Pulmonary artery endothelial cell (primary cell): ENCODE data around the gene SMCO4. TPM values are rescaled to one million over a fixed set of nuclear protein-coding genes. Genes with fewer than 3 reads are reported as not detected.
"Not testable (repeated sequence)": the region's sequence is repeated elsewhere in the genome, so short reads cannot be mapped to it uniquely, and the experiment has no call there.

ENCODE experiments used
- DNase-seq: peaks from one replicate; pipeline ENCODE4 v3.0.0-alpha.2; 2011; ENCODE audit warnings: low read depth, low spot score
- total RNA-seq: library from RNA; depleted of rRNA; stranded (reverse); fragments of >200 nt; gene quantifications from 2 replicates; pipeline ENCODE4 v1.2.3, GENCODE V29; 2014

The SMCO4 gene
- total RNA-seq, 1 donor from 2014 or later: 9.0 TPM

DNA sequence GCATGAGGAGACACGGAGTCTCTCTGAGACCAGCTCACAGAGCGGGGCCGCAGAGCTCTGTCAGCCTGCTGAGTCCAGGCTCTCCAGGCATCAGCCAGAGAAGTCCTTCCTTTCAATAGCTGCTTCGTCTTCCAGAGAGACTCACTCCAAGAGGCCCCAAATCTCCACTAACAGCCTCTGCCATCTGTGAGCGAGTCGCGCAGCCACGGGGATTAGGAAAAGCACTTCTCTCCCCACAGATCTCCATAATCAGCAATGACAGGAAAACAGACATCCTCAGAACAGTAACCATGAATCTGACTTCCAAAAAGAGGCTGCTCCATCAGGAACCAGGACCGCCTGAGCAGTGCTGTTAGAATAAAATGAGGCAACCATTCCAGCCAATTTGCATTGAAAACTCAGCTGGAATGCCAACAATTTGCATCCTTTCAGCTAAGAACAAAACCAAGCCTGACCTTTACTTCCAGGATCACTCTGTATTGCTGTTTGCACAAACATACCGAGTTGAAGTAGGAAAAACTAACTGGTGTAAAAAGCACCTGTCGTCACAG, 65.4 kb downstream of the SMCO4 start:
- no peak for DNase-seq

DNA sequence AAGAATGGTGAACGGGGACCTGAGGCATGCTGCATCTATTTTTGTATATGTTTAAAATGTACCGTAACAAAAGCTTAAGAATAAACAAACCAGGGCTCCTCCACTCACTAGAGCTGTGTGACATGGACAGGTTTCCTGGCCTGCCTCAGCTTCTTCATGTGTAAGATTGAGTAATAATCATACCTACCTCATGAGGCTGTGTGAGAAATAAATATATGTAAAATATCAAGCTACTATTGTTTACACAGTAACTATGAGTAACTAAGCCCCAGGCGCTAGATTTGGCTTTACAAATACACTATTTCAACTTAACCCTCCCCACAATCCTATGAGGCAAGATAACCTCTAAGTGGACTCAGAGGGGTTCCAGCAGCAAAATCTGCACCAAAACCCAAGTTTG, 66.4 kb downstream of the SMCO4 start:
- DNase-seq: no peak

DNA sequence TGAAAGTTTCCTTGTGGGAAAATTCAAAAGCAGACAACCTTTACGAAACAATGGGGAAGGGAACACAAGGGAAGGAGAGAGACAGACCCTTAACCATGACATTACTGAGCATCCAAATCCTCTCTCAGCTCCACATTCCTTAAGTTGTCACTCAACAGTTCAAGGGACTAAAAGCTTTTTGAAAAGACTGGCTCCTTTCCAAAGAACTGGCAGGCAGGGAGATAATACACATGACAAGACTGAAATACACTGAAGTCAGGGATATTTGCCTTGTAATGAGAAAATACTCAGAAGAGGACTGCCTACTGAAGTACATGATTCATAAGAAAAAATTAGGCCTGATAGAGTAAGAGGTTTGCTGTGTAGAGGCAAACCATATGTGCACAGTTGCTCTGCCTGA, 69.1 kb downstream of the SMCO4 start:
- no peak for DNase-seq

- no peak for DNase-seq
These were observed 74.9 kb downstream of the SMCO4 start for GRCh38 chr11:93468290-93468689.

DNA sequence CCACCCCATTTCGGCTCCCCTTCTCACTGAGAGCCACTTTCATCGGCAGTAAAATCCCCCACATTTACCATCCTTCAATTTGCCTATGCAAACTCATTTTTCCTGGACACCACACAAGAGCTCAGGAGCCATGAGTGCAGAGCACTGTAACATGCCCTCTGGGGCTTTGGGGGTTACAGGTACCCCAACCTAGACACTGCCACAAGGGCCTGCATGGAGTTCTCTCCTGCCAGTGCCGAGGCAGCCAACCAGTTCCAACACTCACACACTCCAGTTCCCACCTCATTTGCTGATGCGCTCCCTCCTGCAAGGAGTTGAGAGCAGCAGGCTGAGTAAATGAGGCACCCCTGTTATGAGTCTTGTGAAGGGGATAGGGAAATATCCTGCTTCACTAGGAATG, 76.1 kb downstream of the SMCO4 start:
- no peak for DNase-seq

DNA sequence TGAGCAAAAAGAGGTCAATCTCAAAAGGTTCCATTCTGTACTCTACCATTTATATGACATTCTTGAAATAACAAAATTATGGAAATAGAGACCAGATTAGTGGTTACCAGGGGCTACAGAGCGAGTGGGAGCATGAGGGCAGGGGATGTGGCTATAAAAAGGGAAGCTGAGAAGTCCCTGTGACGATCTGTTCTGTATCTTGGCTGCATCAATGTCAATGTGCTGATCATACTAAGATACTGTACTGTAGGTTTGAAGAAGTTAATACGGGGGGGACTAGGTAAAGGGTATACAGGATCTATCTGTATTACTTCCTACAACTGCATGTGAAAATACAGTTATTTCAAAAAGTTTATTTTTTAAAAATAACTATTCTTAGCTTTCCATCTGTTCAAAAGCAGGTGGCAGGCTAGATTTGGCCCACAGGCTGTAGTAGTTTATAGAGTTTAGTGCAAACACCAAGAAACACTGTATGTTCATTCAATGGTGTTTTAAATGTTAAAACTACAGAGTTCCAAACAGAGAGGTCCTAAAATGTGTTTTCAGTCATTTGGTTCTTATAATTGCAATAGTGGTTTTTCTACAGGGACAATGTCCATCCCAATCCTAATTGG, 78.2 kb downstream of the SMCO4 start:
- no peak for DNase-seq

- not testable (repeated sequence) for DNase-seq
These were observed 79.5 kb downstream of the SMCO4 start for GRCh38 chr11:93463666-93464065.

GRCh38 chr11:93458286-93458685, 84.9 kb downstream of the SMCO4 start:
- DNase-seq: no peak

DNA sequence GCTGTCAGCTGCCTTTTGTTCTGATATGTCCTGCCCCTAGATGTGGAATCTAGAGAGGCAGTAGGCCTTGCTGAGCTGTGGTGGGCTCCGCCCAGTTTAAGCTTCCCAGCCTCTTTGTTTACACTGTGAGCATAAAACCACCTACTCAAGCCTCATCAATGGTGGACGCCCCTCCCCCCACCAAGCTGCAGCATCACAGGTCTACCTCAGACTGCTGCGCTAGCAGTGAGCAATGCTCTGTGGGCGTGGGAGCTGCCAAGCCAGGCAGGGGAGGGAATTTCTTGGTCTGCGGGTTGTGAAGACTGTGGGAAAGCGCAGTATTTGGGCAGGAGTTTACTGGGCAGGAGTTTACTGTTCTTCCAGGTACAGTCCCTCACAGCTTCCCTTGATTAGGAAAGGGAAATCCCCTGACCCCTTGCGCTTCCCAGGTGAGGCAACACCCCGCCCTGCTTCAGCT, 98.5 kb downstream of the SMCO4 start:
- DNase-seq: no peak

DNA sequence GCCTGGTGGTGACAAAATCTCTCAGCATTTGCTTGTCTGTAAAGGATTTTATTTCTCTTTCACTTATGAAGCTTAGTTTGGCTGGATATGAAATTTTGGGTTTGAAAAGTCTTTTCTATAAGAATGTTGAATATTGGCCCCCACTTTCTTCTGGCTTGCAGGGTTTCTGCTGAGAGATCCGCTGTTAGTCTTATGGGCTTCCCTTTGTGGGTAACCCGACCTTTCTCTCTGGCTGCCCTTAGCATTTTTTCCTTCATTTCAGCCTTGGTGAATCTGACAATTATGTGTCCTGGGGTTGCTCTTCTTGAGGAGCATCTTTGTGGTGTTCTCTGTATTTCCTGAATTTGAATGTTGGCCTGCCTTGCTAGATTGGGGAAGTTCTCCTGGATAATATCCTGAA, 100.0 kb downstream of the SMCO4 start:
- DNase-seq: not testable (repeated sequence)

GRCh38 chr11:93432247-93432646, 110.9 kb downstream of the SMCO4 start:
- DNase-seq: no peak

Other genes starting within 250 kb of the SMCO4 start
- not detected in 2 replicates for gene DEUP1, start 212.6 kb downstream of the SMCO4 start, total RNA-seq
- 14.0 and 20.4 TPM in 2 replicates for gene CEP295, start 118.3 kb upstream of the SMCO4 start, total RNA-seq
- gene TAF1D, start 198.1 kb upstream of the SMCO4 start, total RNA-seq: 108 and 135 TPM in 2 replicates
- 13.3 and 14.0 TPM in 2 replicates for gene C11orf54, start 198.3 kb upstream of the SMCO4 start, total RNA-seq
- gene MED17, start 240.9 kb upstream of the SMCO4 start, total RNA-seq: 24.8 and 27.0 TPM in 2 replicates